Thymus (tissue), 14 donors: Measurements from ENCODE around the gene RIC3. TPM values are rescaled to one million over a fixed set of nuclear protein-coding genes. Genes with fewer than 3 reads are reported as not detected.

Experiments
- DNase-seq, 9 donors: peaks; one replicate each; pipeline ENCODE4 v3.0.0-alpha.2; 2013; ENCODE audit warnings: low spot score in 9 of 9, low read depth in 6 of 9, missing footprints in 1 of 9
- H3K27ac ChIP-seq, 2 donors: one replicate each; pipeline ENCODE4 v1.5.1; 2013; ENCODE audit warnings: control low read depth in 1 of 2, low read depth in 1 of 2, low read length in 1 of 2, mild to moderate bottlenecking in 1 of 2, moderate library complexity in 1 of 2
- H3K27me3 ChIP-seq, 2 donors: one replicate each; pipeline ENCODE4 v1.5.1; 2013; ENCODE audit warnings: low read length in 1 of 2; ENCODE audit not compliant: control insufficient read depth in 2 of 2, insufficient read depth in 1 of 2
- H3K36me3 ChIP-seq, 2 donors: one replicate each; pipeline ENCODE4 v1.5.1; 2013; ENCODE audit warnings: low read length in 1 of 2, mild to moderate bottlenecking in 1 of 2, moderate library complexity in 1 of 2; ENCODE audit not compliant: control insufficient read depth in 2 of 2, insufficient read depth in 2 of 2
- H3K4me1 ChIP-seq, 2 donors: one replicate each; pipeline ENCODE4 v1.5.1; 2013; ENCODE audit warnings: low read length in 2 of 2; ENCODE audit not compliant: control insufficient read depth in 2 of 2, insufficient read depth in 2 of 2
- H3K4me3 ChIP-seq, 2 donors: one replicate each; pipeline ENCODE4 v1.5.1; 2013; ENCODE audit warnings: low read length in 2 of 2, control low read depth in 1 of 2, mild to moderate bottlenecking in 1 of 2
- H3K9me3 ChIP-seq, 2 donors: one replicate each; pipeline ENCODE4 v1.5.1; 2013; ENCODE audit warnings: low read length in 1 of 2, mild to moderate bottlenecking in 1 of 2; ENCODE audit not compliant: control insufficient read depth in 2 of 2, insufficient read depth in 1 of 2
- WGBS: extraction: QIAGEN DNeasy Blood & Tissue Kit; methylation state at CpG from one replicate; pipeline ENCODE4 v1.1.7; 2013; 5-methylcytosine and 5-hydroxymethylcytosine counted together
- long read RNA-seq, 10 donors: transcript quantifications; one replicate each; lab custom pipeline, GENCODE V29; 2026
- polyA plus RNA-seq: library from polyadenylated mRNA; stranded (reverse); fragments of 200-250 nt; gene quantifications from one replicate; pipeline ENCODE4 v1.2.3, GENCODE V29; 2013
- total RNA-seq: library from RNA; stranded (reverse); fragments of 120-200 nt; gene quantifications from one replicate; pipeline ENCODE4 v1.2.4, GENCODE V29; 2013
- donor health status: healthy.

RIC3 gene
- total RNA-seq = 3.3 TPM
- 15.7 TPM for polyA plus RNA-seq
- long read RNA-seq, donor 1 = 0 reads
- long read RNA-seq, donor 2 = 0 reads
- long read RNA-seq, donor 3 = 0 reads
- long read RNA-seq, donor 4 = 0 reads
- long read RNA-seq, donor 5, partial matches to known transcripts = 0 of 2 reads
- long read RNA-seq, donor 5, other reads (novel, unspliced or antisense) = 0 of 2 reads
- long read RNA-seq, donor 6 = 0 reads
- long read RNA-seq, donor 7 = 0 reads
- long read RNA-seq, donor 8 = 0 reads
- long read RNA-seq, donor 9, partial matches to known transcripts = 0 of 2 reads
- long read RNA-seq, donor 9, other reads (novel, unspliced or antisense) = 0 of 2 reads
- long read RNA-seq, donor 10 = 0 reads

- H3K4me1 ChIP-seq = peaks cover 0 to 3% of the 10 kb centered on the region in 2 donors
- H3K36me3 ChIP-seq = no peaks in the 10 kb centered on the region
- peak within 1 kb of the TSS; percentile 35 to 42 for H3K4me3 ChIP-seq
- peaks cover 15 to 37% of the 10 kb centered on the region in 2 donors for H3K27me3 ChIP-seq
- no peak for DNase-seq
- 4% methylated on average over 62 of the region's 62 CpGs for WGBS
- no peak within 1 kb of the TSS for H3K27ac ChIP-seq
- H3K9me3 ChIP-seq = no peaks in the 10 kb centered on the region
Measured at GRCh38 chr11:8168485-8169257, at the start of gene RIC3. RIC3 (minus strand) TSS chr11:8169025; CDS start chr11:8168989, 36 bp downstream.

GRCh38 chr11:8218409-8218808 lies 49.6 kb upstream of the RIC3 start:
- DNase-seq = no peak
- no peaks in the 10 kb centered on the region for H3K27me3 ChIP-seq
- no peaks in the 10 kb centered on the region for H3K36me3 ChIP-seq
- H3K27ac ChIP-seq = no peak overlapping the region
- WGBS = 99% methylated on average over 4 of the region's 4 CpGs
- no peaks in the 10 kb centered on the region for H3K9me3 ChIP-seq
- H3K4me3 ChIP-seq = no peak overlapping the region
- H3K4me1 ChIP-seq = no peaks in the 10 kb centered on the region

- Histone ChIP-seq H3K9me3 (no peaks in the 10 kb centered on the region), H3K27me3 (no peaks in the 10 kb centered on the region), H3K27ac (no peak overlapping the region), H3K4me3 (no peak overlapping the region), H3K36me3 (no peaks in the 10 kb centered on the region), H3K4me1 (no peaks in the 10 kb centered on the region)
- no peak for DNase-seq
- 95% methylated on average over 11 of the region's 11 CpGs for WGBS
Measured at GRCh38 chr11:8217926-8218325, 49.1 kb upstream of the RIC3 start.

- whole genome bisulfite sequencing = 91% methylated on average over 4 of the region's 4 CpGs
- no peaks in the 10 kb centered on the region for H3K27me3 ChIP-seq
Measured at GRCh38 chr11:8217136-8217535, 48.3 kb upstream of the RIC3 start.

GRCh38 chr11:8213376-8213775 lies 44.6 kb upstream of the RIC3 start:
- DNase-seq = no peak
- Histone ChIP-seq H3K27ac (no peak overlapping the region), H3K4me3 (no peak overlapping the region), H3K36me3 (no peaks in the 10 kb centered on the region), H3K4me1 (no peaks in the 10 kb centered on the region), H3K27me3 (no peaks in the 10 kb centered on the region), H3K9me3 (no peaks in the 10 kb centered on the region)
- 96% methylated on average over 4 of the region's 4 CpGs for WGBS

More at GRCh38 chr11:8217136-8217535, 48.3 kb upstream of the RIC3 start:
- Histone ChIP-seq H3K4me3 (no peak overlapping the region), H3K27ac (no peak overlapping the region), H3K36me3 (no peaks in the 10 kb centered on the region), H3K9me3 (no peaks in the 10 kb centered on the region), H3K4me1 (no peaks in the 10 kb centered on the region)
- DNase-seq = no peak

GRCh38 chr11:8209208-8209807 lies 40.5 kb upstream of the RIC3 start:
- 86% methylated on average over 4 of the region's 4 CpGs for WGBS
- H3K9me3 ChIP-seq = no peaks in the 10 kb centered on the region
- no peaks in the 10 kb centered on the region for H3K36me3 ChIP-seq
- peaks cover 0 to 13% of the 10 kb centered on the region in 2 donors for H3K4me1 ChIP-seq
- no peak overlapping the region for H3K4me3 ChIP-seq
- H3K27me3 ChIP-seq = peaks cover 0 to 21% of the 10 kb centered on the region in 2 donors
- no peak for DNase-seq
- H3K27ac ChIP-seq = no peak overlapping the region

- 64% methylated on average over 20 of the region's 20 CpGs for WGBS
- Histone ChIP-seq H3K9me3 (no peaks in the 10 kb centered on the region), H3K4me1 (peaks cover 0 to 13% of the 10 kb centered on the region in 2 donors), H3K36me3 (no peaks in the 10 kb centered on the region), H3K27ac (no peak overlapping the region), H3K27me3 (peaks cover 0 to 21% of the 10 kb centered on the region in 2 donors), H3K4me3 (no peak overlapping the region)
- DNase-seq = no peak
Measured at GRCh38 chr11:8207080-8208000, 38.5 kb upstream of the RIC3 start.

GRCh38 chr11:8206251-8207079 lies 37.6 kb upstream of the RIC3 start:
- Histone ChIP-seq H3K27me3 (peaks cover 0 to 21% of the 10 kb centered on the region in 2 donors), H3K4me1 (peaks cover 0 to 14% of the 10 kb centered on the region in 2 donors), H3K4me3 (no peak overlapping the region), H3K9me3 (no peaks in the 10 kb centered on the region), H3K27ac (peak overlapping the region in 1 of 2 donors; percentile 20), H3K36me3 (no peaks in the 10 kb centered on the region)
- WGBS = 14% methylated on average over 31 of the region's 31 CpGs
- peak in 1 of 9 donors; percentile 25 for DNase-seq
